GM21526 (cell line): Measurements from ENCODE around the gene MITF.

ENCODE experiments used
- ATAC-seq: cut with Tn5 transposase; IDR thresholded peaks from one replicate; pipeline ENCODE4 v1.9.1; 2021; ENCODE audit warnings: moderate library complexity; ENCODE audit not compliant: unreplicated experiment, low FRiP score

MITF gene

GRCh38 chr3:69725994-69726571 lies 13.2 kb upstream of the MITF start:
- no peak for ATAC-seq

- no peak for ATAC-seq
These were observed 9.9 kb upstream of the MITF start for GRCh38 chr3:69729147-69729919.

GRCh38 chr3:69731080-69731479 lies 8.2 kb upstream of the MITF start:
- no peak for ATAC-seq

GRCh38 chr3:69735893-69736292 lies 3.4 kb upstream of the MITF start:
- ATAC-seq: no peak

GRCh38 chr3:69737392-69737791 lies 1.9 kb upstream of the MITF start:
- no peak for ATAC-seq

- ATAC-seq: no peak
These were observed 949 bp upstream of the MITF start for GRCh38 chr3:69738315-69738714.

GRCh38 chr3:69738859-69739203 lies 433 bp upstream of the MITF start:
- no peak for ATAC-seq

- no peak for ATAC-seq
These were observed 1.1 kb downstream of the MITF start for GRCh38 chr3:69740103-69741021.

GRCh38 chr3:69741032-69741767 lies 1.9 kb downstream of the MITF start:
- ATAC-seq: no peak

GRCh38 chr3:69742391-69742790 lies 3.1 kb downstream of the MITF start:
- ATAC-seq: no peak

GRCh38 chr3:69743975-69744906 lies 5.0 kb downstream of the MITF start:
- no peak for ATAC-seq

GRCh38 chr3:69745505-69745904 lies 6.2 kb downstream of the MITF start:
- ATAC-seq: no peak

- ATAC-seq: no peak
These were observed 6.9 kb downstream of the MITF start for GRCh38 chr3:69746119-69746518.

GRCh38 chr3:69747511-69748258 lies 8.4 kb downstream of the MITF start:
- no peak for ATAC-seq

- no peak for ATAC-seq
These were observed 9.2 kb downstream of the MITF start for GRCh38 chr3:69748503-69748902.

GRCh38 chr3:69749461-69749860 lies 10.2 kb downstream of the MITF start:
- no peak for ATAC-seq

- no peak for ATAC-seq
These were observed 11.3 kb downstream of the MITF start for GRCh38 chr3:69750549-69750948.

- ATAC-seq: no peak
These were observed 11.8 kb downstream of the MITF start for GRCh38 chr3:69751074-69751476.

- ATAC-seq: no peak
These were observed 13.0 kb downstream of the MITF start for GRCh38 chr3:69752241-69752640.
